A549 treated with ZK216348 at 1 μM for 4 hours (cell line): Measurements from ENCODE around the gene CDKN1C. TPM values are rescaled to one million over a fixed set of nuclear protein-coding genes. Genes with fewer than 3 reads are reported as not detected.

ENCODE experiments used
- total RNA-seq: library from RNA; stranded (reverse); fragments of 200-300 nt; extraction: Qiagen RNA extraction; gene quantifications from 5 replicates; pipeline ENCODE4 v1.2.3, GENCODE V29; 2022; ENCODE audit warnings: low read depth

CDKN1C gene
- 2.0 to 3.7 TPM (median 2.6 TPM) in 5 replicates for total RNA-seq

DNA sequence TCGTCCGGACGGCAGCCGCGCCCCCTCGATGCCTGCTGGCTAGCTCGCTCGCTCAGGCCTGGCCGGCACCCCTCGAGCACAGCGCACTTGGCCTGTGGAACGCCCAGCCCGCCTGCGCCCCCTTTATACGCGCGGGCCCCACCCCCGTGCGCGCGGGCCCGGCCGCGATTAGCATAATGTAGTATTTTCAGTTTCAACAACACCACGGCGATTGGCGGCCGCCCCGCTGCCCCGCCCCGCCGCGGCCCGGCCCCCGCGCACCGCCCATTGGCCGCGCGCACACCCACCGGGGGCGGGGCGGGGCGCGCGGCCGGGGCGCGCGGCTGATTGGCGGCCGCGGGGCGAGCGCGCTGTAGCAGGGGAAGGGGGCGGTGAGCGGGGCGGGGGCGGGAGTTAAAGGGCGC is at the start of gene CDKN1C:
Gene CDKN1C (minus strand): TSS at position 98 of the 404 bp plus-strand sequence. CDS start 319 bp downstream, outside the sequence.

GRCh38 chr11:2928605-2929530 is 43.3 kb upstream of the CDKN1C start, which contains the start of gene PHLDA2:
TSS of gene PHLDA2 (minus strand) at chr11:2929420. CDS start at chr11:2929364, 56 bp downstream.

Other genes starting within 250 kb of the CDKN1C start
- gene KCNQ1OT1, start 185.8 kb downstream of the CDKN1C start, total RNA-seq = 0.04 to 0.07 TPM (median 0.06 TPM) in 5 replicates
- 67.6 to 139 TPM (median 116 TPM) in 5 replicates for gene PHLDA2, start 43.6 kb upstream of the CDKN1C start, total RNA-seq
- gene NAP1L4, start 106.6 kb upstream of the CDKN1C start, total RNA-seq = 117 to 150 TPM (median 123 TPM) in 5 replicates
- gene CARS1, start 171.6 kb upstream of the CDKN1C start, total RNA-seq = 55.6 to 66.9 TPM (median 61.3 TPM) in 5 replicates